HepG2 (cell line): Measurements from ENCODE around the gene ADARB2. TPM values are rescaled to one million over a fixed set of nuclear protein-coding genes. Genes with fewer than 3 reads are reported as not detected.

Experiments
- ATAC-seq: fragments of 200-7000 bp; cut with Tn5 transposase; 3 replicates; pipeline ENCODE4 v1.9.1; 2020; ENCODE audit warnings: mild to moderate bottlenecking, moderate library complexity
- BruUV-seq: library from RNA; stranded (reverse); fragments of 400-500 nt; replicated peaks from 2 replicates; lab custom pipeline; 2021; lab: Mats Ljungman, UMichigan
- CTCF ChIA-PET: fragments of 300-600 bp; formaldehyde crosslinking; extraction: SDS; loops from one replicate; lab custom pipeline; 2021; ENCODE audit warnings: low total read pairs, inconsistent platforms, low intra/inter-chr PET ratio; lab: Yijun Ruan, JAX
- POLR2A ChIA-PET: fragments of 350-600 bp; sonication (Branson Sonifier 250); formaldehyde crosslinking; loops from one replicate; lab custom pipeline; 2020; ENCODE audit warnings: antibody characterized with exemption, inconsistent platforms; lab: Yijun Ruan, JAX
- DNase-seq: peaks from one replicate; pipeline ENCODE4 v3.0.0-alpha.2; 2015; ENCODE audit warnings: low spot score
- FAIRE-seq: peaks from 3 replicates; lab custom pipeline; 2011; peaks lifted over from hg19 to GRCh38; lab: Jason Lieb, UNC
- H2AFZ ChIP-seq: one replicate; pipeline ENCODE4 v1.6.1; 2011; ENCODE audit warnings: low read length, inconsistent platforms
- H3K27ac ChIP-seq: fragments of 300-600 bp; 3 replicates; pipeline ENCODE4 v1.8.0; 2011; ENCODE audit warnings: mixed run types, mild to moderate bottlenecking, mixed read lengths, low read length, inconsistent platforms; ENCODE audit not compliant: insufficient read depth; ENCODE audit errors: extremely low read length
- H3K27me3 ChIP-seq, 2 experiments: fragments of 200-600 bp in 1 of 2; 2 replicates in 1 of 2; 3 replicates in 1 of 2; pipeline versions ENCODE4 v1.6.0 to v1.8.0; 2011; ENCODE audit warnings: low read length in 2 of 2, mild to moderate bottlenecking in 2 of 2, moderate library complexity in 2 of 2, inconsistent platforms in 1 of 2; ENCODE audit not compliant: insufficient read depth in 2 of 2, control insufficient read depth in 1 of 2
- H3K36me3 ChIP-seq, 2 experiments: fragments of 200-600 bp in 1 of 2; replicated peaks in 1 of 2; 2 replicates in 1 of 2; 3 replicates in 1 of 2; pipeline versions ENCODE4 v1.5.1 to v1.8.0; 2011; ENCODE audit warnings: low read length in 2 of 2, inconsistent platforms in 1 of 2; ENCODE audit not compliant: insufficient read depth in 2 of 2, control insufficient read depth in 1 of 2
- H3K4me1 ChIP-seq: 2 replicates; pipeline ENCODE4 v1.5.1; 2012; ENCODE audit warnings: low read length, inconsistent platforms; ENCODE audit not compliant: insufficient read depth
- H3K4me2 ChIP-seq: 2 replicates; pipeline ENCODE4 v1.6.0; 2011; ENCODE audit warnings: low read depth, low read length, inconsistent platforms
- H3K4me3 ChIP-seq, 3 experiments: fragments of 200-600 bp in 1 of 3; sonication (generic), shearing (Covaris generic) in 1 of 3; replicated peaks in 1 of 3; 2 replicates each; pipeline ENCODE4 v1.5.1; 2011 to 2016; ENCODE audit warnings: low read length in 3 of 3, inconsistent platforms in 2 of 3, low read depth in 2 of 3, mild to moderate bottlenecking in 2 of 3, control low read depth in 1 of 3, mixed read lengths in 1 of 3; ENCODE audit not compliant: insufficient read depth in 1 of 3
- H3K79me2 ChIP-seq: one replicate; pipeline ENCODE4 v1.6.1; 2011; ENCODE audit warnings: low read length, inconsistent platforms; ENCODE audit not compliant: insufficient read depth
- H3K9ac ChIP-seq: 2 replicates; pipeline ENCODE4 v1.6.0; 2011; ENCODE audit warnings: mild to moderate bottlenecking, low read depth, low read length, inconsistent platforms; ENCODE audit not compliant: insufficient read depth
- H3K9me3 ChIP-seq: 2 replicates; pipeline ENCODE4 v1.5.1; 2012; ENCODE audit warnings: mild to moderate bottlenecking, low read length
- H4K20me1 ChIP-seq: 2 replicates; pipeline ENCODE4 v1.6.0; 2011; ENCODE audit warnings: inconsistent platforms, mild to moderate bottlenecking, low read length, moderate library complexity; ENCODE audit not compliant: insufficient read depth
- FLYWCH1 ChIP-seq: sonication (generic); formaldehyde crosslinking; IDR thresholded peaks from 2 replicates; pipeline ENCODE4 v1.8.1; 2023; ENCODE audit warnings: mild to moderate bottlenecking, missing genetic modification reagents
- GATA4 ChIP-seq: sonication (generic); IDR thresholded peaks from 2 replicates; pipeline ENCODE4 v1.6.1; 2016; ENCODE audit warnings: antibody characterized with exemption, low read depth, borderline replicate concordance
- LBX2 ChIP-seq: sonication (generic); formaldehyde crosslinking; IDR thresholded peaks from 2 replicates; pipeline ENCODE4 v1.5.0; 2020; ENCODE audit warnings: missing genetic modification reagents, mild to moderate bottlenecking, borderline replicate concordance
- PPARG ChIP-seq: conservative IDR thresholded peaks from 2 replicates; pipeline ENCODE4 v1.6.1; 2016; ENCODE audit warnings: missing biosample characterization, missing genetic modification reagents
- SCMH1 ChIP-seq: sonication (generic); formaldehyde crosslinking; IDR thresholded peaks from 2 replicates; pipeline ENCODE4 v1.9.0; 2021; ENCODE audit warnings: missing genetic modification reagents, mild to moderate bottlenecking, borderline replicate concordance
- ZBTB14 ChIP-seq: sonication (generic); formaldehyde crosslinking; IDR thresholded peaks from 2 replicates; pipeline ENCODE4 v1.4.0; 2020; ENCODE audit warnings: missing genetic modification reagents
- ZNF275 ChIP-seq: sonication (generic); formaldehyde crosslinking; IDR thresholded peaks from 2 replicates; pipeline ENCODE4 v1.8.0; 2022; ENCODE audit warnings: missing genetic modification reagents, mild to moderate bottlenecking, inconsistent platforms, borderline replicate concordance
- ZNF296 ChIP-seq: sonication (generic); formaldehyde crosslinking; conservative IDR thresholded peaks from 2 replicates; pipeline ENCODE4 v1.5.0; 2020; ENCODE audit warnings: mild to moderate bottlenecking, missing genetic modification reagents
- WGBS: methylation state at CpG from one replicate; pipeline ENCODE4 v1.1.6; 2017; ENCODE audit warnings: low lambda C conversion rate; 5-methylcytosine and 5-hydroxymethylcytosine counted together
- in situ Hi-C: cut with HindIII; loops from 2 replicates; pipeline ENCODE4 v1.10.0; 2017; ENCODE audit warnings: low pct_unique_long_range_greater_than_20kb; ENCODE audit not compliant: extremely low pct_ligation_motif_present
- intact Hi-C: fragments of 100-400 bp; cut with micrococcal nuclease; formaldehyde crosslinking; loops from one replicate; pipeline ENCODE4 v1.10.0; 2022; ENCODE audit not compliant: unreplicated experiment
- polyA plus RNA-seq, 8 experiments: library from polyadenylated mRNA; depleted of rRNA in 3 of 8; stranded (reverse) in 7 of 8; unstranded in 1 of 8; fragments of >200 nt; fragmentation: Illumina TruSeq in 4 of 8; extraction: Trizol in 4 of 8; gene quantifications; 2 replicates each; pipeline versions ENCODE4 v1.2.1 to v1.2.3, GENCODE V29; 2011 to 2016; ENCODE audit warnings: low read depth in 4 of 8, missing spikeins in 1 of 8, mixed read lengths in 1 of 8; ENCODE audit not compliant: insufficient read depth in 1 of 8
- total RNA-seq, 5 experiments: library from RNA; depleted of rRNA; stranded (reverse); fragments of >200 nt; fragmentation: Illumina TruSeq; extraction: Trizol; gene quantifications; 2 replicates each; pipeline ENCODE4 v1.2.3, GENCODE V29; 2016; ENCODE audit warnings: low read depth in 1 of 5
- TF ChIP-seq, protein P1 (sequence below): sonication (generic); formaldehyde crosslinking; IDR thresholded peaks from 2 replicates; pipeline ENCODE4 v1.4.0; 2020; ENCODE audit warnings: missing genetic modification reagents
- TF ChIP-seq, protein P2 (sequence below): sonication (generic); formaldehyde crosslinking; IDR thresholded peaks from 2 replicates; pipeline ENCODE4 v1.4.0; 2020; ENCODE audit warnings: missing genetic modification reagents
- TF ChIP-seq, protein P3 (sequence below): sonication (generic); formaldehyde crosslinking; IDR thresholded peaks from 2 replicates; pipeline ENCODE4 v1.4.0; 2020; ENCODE audit warnings: missing genetic modification reagents

Gene ADARB2
- total and polyA plus RNA-seq, 2 of the 13 experiments (the other 11 are each of a cell fraction or from before 2014, with no cell fraction given) = not detected

DNA sequence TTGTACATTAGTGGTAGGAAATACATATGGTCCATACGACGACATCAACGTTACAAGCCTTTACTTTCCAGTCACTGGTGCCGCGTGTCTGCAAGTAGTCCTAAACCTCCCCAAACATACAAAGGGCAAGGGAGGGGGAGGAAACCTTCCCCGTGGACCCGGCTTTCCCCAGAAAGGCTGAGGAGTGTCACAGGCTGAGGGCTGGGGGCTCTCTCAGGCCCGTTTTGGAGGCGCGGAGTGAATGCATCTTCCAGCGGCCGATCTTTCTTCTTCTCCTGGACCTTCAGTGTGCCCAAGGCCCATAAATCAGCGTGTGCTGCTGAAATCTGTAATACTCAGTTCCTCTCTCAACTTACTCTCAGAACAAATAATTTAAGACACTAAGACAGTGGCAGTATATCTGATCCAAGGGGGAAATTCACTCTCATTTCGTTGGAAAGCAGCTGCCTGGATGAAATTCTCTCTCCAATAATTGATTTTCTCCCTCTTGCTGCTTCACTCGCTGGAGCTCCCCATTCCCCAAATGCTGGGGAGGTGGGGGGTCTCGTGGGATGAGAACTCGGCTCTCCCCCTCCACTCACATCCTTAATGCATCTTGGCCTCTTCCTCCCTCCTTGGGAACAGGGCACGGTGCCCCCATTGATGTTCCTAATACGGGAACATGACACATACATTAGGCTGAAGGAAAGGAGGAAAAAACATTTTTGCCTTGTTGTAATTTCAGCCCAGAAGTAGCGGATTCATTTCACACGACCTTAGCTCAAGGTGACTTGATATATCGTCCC, 126.1 kb downstream of the ADARB2 start:
- in situ Hi-C loops = no loop called here
- H2AFZ ChIP-seq = no peak overlapping the region
- CTCF ChIA-PET = no interaction called here
- H3K36me3 ChIP-seq = no peaks in the 10 kb centered on the region
- no TSS peak for BruUV-seq
- no peak overlapping the region for H3K4me2 ChIP-seq
- H3K9me3 ChIP-seq = no peaks in the 10 kb centered on the region
- FAIRE-seq (no peak), ATAC-seq (no peak), DNase-seq (no peak)
- no peaks in the 10 kb centered on the region for H4K20me1 ChIP-seq
- H3K27ac ChIP-seq = no peak overlapping the region
- intact Hi-C loops = no loop called here
- POLR2A ChIA-PET = no interaction called here
- no peak overlapping the region for H3K9ac ChIP-seq
- no peaks in the 10 kb centered on the region for H3K4me1 ChIP-seq
- H3K4me3 ChIP-seq = no peak overlapping the region
- no peaks in the 10 kb centered on the region for H3K79me2 ChIP-seq
- peaks cover 4 to 79% of the 10 kb centered on the region in 2 experiments; a peak in 4 of 5 replicates for H3K27me3 ChIP-seq
- 28% methylated on average over 21 of the region's 22 CpGs for WGBS
- TF ChIP-seq LBX2 (no peak), PPARG (CRISPR knock-in tag) (no peak), FLYWCH1 (CRISPR knock-in tag) (no peak), SCMH1 (no peak), ZBTB14 (CRISPR knock-in tag) (no peak), ZNF296 (CRISPR knock-in tag) (no peak), ZNF275 (CRISPR knock-in tag) (no peak), GATA4 (no peak)
- TF ChIP-seq, protein P1, sequence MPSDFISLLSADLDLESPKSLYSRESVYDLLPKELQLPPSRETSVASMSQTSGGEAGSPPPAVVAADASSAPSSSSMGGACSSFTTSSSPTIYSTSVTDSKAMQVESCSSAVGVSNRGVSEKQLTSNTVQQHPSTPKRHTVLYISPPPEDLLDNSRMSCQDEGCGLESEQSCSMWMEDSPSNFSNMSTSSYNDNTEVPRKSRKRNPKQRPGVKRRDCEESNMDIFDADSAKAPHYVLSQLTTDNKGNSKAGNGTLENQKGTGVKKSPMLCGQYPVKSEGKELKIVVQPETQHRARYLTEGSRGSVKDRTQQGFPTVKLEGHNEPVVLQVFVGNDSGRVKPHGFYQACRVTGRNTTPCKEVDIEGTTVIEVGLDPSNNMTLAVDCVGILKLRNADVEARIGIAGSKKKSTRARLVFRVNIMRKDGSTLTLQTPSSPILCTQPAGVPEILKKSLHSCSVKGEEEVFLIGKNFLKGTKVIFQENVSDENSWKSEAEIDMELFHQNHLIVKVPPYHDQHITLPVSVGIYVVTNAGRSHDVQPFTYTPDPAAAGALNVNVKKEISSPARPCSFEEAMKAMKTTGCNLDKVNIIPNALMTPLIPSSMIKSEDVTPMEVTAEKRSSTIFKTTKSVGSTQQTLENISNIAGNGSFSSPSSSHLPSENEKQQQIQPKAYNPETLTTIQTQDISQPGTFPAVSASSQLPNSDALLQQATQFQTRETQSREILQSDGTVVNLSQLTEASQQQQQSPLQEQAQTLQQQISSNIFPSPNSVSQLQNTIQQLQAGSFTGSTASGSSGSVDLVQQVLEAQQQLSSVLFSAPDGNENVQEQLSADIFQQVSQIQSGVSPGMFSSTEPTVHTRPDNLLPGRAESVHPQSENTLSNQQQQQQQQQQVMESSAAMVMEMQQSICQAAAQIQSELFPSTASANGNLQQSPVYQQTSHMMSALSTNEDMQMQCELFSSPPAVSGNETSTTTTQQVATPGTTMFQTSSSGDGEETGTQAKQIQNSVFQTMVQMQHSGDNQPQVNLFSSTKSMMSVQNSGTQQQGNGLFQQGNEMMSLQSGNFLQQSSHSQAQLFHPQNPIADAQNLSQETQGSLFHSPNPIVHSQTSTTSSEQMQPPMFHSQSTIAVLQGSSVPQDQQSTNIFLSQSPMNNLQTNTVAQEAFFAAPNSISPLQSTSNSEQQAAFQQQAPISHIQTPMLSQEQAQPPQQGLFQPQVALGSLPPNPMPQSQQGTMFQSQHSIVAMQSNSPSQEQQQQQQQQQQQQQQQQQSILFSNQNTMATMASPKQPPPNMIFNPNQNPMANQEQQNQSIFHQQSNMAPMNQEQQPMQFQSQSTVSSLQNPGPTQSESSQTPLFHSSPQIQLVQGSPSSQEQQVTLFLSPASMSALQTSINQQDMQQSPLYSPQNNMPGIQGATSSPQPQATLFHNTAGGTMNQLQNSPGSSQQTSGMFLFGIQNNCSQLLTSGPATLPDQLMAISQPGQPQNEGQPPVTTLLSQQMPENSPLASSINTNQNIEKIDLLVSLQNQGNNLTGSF (CRISPR knock-in tag) = no peak
- TF ChIP-seq, protein P2, sequence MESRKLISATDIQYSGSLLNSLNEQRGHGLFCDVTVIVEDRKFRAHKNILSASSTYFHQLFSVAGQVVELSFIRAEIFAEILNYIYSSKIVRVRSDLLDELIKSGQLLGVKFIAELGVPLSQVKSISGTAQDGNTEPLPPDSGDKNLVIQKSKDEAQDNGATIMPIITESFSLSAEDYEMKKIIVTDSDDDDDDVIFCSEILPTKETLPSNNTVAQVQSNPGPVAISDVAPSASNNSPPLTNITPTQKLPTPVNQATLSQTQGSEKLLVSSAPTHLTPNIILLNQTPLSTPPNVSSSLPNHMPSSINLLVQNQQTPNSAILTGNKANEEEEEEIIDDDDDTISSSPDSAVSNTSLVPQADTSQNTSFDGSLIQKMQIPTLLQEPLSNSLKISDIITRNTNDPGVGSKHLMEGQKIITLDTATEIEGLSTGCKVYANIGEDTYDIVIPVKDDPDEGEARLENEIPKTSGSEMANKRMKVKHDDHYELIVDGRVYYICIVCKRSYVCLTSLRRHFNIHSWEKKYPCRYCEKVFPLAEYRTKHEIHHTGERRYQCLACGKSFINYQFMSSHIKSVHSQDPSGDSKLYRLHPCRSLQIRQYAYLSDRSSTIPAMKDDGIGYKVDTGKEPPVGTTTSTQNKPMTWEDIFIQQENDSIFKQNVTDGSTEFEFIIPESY = no peak
- TF ChIP-seq, protein P3, sequence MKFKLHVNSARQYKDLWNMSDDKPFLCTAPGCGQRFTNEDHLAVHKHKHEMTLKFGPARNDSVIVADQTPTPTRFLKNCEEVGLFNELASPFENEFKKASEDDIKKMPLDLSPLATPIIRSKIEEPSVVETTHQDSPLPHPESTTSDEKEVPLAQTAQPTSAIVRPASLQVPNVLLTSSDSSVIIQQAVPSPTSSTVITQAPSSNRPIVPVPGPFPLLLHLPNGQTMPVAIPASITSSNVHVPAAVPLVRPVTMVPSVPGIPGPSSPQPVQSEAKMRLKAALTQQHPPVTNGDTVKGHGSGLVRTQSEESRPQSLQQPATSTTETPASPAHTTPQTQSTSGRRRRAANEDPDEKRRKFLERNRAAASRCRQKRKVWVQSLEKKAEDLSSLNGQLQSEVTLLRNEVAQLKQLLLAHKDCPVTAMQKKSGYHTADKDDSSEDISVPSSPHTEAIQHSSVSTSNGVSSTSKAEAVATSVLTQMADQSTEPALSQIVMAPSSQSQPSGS (CRISPR knock-in tag) = no peak
